Endothelial cell of umbilical vein (primary cell): ENCODE data around the gene BAD. TPM values are rescaled to one million over a fixed set of nuclear protein-coding genes. Genes with fewer than 3 reads are reported as not detected.

Experiments used
- BruUV-seq: library from RNA; stranded (reverse); fragments of 400-500 nt; replicated peaks from 2 replicates; lab custom pipeline; 2021; lab: Mats Ljungman, UMichigan
- CTCF ChIA-PET: fragments of 300-600, 350-600 bp; sonication (Branson Sonifier 250); formaldehyde crosslinking; loops from one replicate; lab custom pipeline; 2021; ENCODE audit warnings: antibody characterized with exemption, inconsistent platforms; lab: Charles Lee
- POLR2A ChIA-PET: fragments of 300-600, 350-600 bp; sonication (Branson Sonifier 250); formaldehyde crosslinking; loops from one replicate; lab custom pipeline; 2021; ENCODE audit warnings: antibody characterized with exemption, inconsistent platforms; lab: Charles Lee
- DNase-seq: peaks from one replicate; pipeline ENCODE4 v3.0.0-alpha.2; 2011; ENCODE audit warnings: low read depth, low spot score
- FAIRE-seq: peaks from 2 replicates; lab custom pipeline; 2011; peaks lifted over from hg19 to GRCh38; lab: Jason Lieb, UNC
- H2AFZ ChIP-seq: 2 replicates; pipeline ENCODE4 v1.6.0; 2012; ENCODE audit warnings: low read depth, low read length, control low read depth, inconsistent platforms
- H3K27ac ChIP-seq: 2 replicates; pipeline ENCODE4 v1.5.1; 2011; ENCODE audit warnings: low read depth, mild to moderate bottlenecking, control low read depth, low read length, moderate library complexity; ENCODE audit not compliant: insufficient read depth
- H3K27me3 ChIP-seq, 2 experiments: 2 replicates each; pipeline versions ENCODE4 v1.6.0 to v1.6.1; 2011; ENCODE audit warnings: low read length in 2 of 2, mixed read lengths in 1 of 2; ENCODE audit not compliant: control insufficient read depth in 2 of 2, insufficient read depth in 2 of 2
- H3K36me3 ChIP-seq, 2 experiments: 2 replicates in 1 of 2; 3 replicates in 1 of 2; pipeline ENCODE4 v1.5.1; 2011; ENCODE audit warnings: low read length in 2 of 2, mild to moderate bottlenecking in 1 of 2, moderate library complexity in 1 of 2; ENCODE audit not compliant: control insufficient read depth in 2 of 2, insufficient read depth in 2 of 2; ENCODE audit errors: extremely low read depth in 1 of 2
- H3K4me1 ChIP-seq: 3 replicates; pipeline ENCODE4 v1.5.1; 2011; ENCODE audit warnings: mild to moderate bottlenecking, low read length; ENCODE audit not compliant: control insufficient read depth, insufficient read depth; ENCODE audit errors: extremely low read depth
- H3K4me2 ChIP-seq: 2 replicates; pipeline ENCODE4 v1.6.1; 2011; ENCODE audit warnings: low read length, control low read depth, mixed read lengths; ENCODE audit not compliant: insufficient read depth
- H3K4me3 ChIP-seq, 3 experiments: fragments of 200-600 bp in 1 of 3; sonication (generic), shearing (Covaris generic) in 1 of 3; replicated peaks in 1 of 3; 2 replicates each; pipeline ENCODE4 v1.5.1; 2011 to 2016; ENCODE audit warnings: control low read depth in 3 of 3, low read length in 3 of 3, mild to moderate bottlenecking in 2 of 3, inconsistent platforms in 1 of 3, low read depth in 1 of 3, moderate library complexity in 1 of 3; ENCODE audit not compliant: insufficient read depth in 1 of 3
- H3K79me2 ChIP-seq: 2 replicates; pipeline ENCODE4 v1.6.0; 2012; ENCODE audit warnings: low read length, inconsistent platforms; ENCODE audit not compliant: control insufficient read depth, insufficient read depth
- H3K9ac ChIP-seq: replicated peaks from 2 replicates; pipeline ENCODE3; 2011; ENCODE audit warnings: low read length, control low read depth; ENCODE audit not compliant: insufficient read depth; ENCODE audit errors: extremely low read depth
- H3K9me1 ChIP-seq: replicated peaks from 3 replicates; pipeline ENCODE4 v1.6.0; 2011; ENCODE audit warnings: mild to moderate bottlenecking, low read length; ENCODE audit not compliant: control insufficient read depth, insufficient read depth; ENCODE audit errors: extremely low read depth
- H3K9me3 ChIP-seq: replicated peaks from 2 replicates; pipeline ENCODE4 v1.5.1; 2012; ENCODE audit warnings: low read length, inconsistent platforms; ENCODE audit not compliant: control insufficient read depth, insufficient read depth
- H4K20me1 ChIP-seq: replicated peaks from 2 replicates; pipeline ENCODE3; 2011; ENCODE audit warnings: mild to moderate bottlenecking, low read length; ENCODE audit not compliant: control insufficient read depth, insufficient read depth; ENCODE audit errors: extremely low read depth
- CTCF ChIP-seq, 2 donors: IDR thresholded peaks; 1 replicate in 1 of 2; 2 replicates in 1 of 2; pipeline ENCODE4 v1.5.1; 2011; ENCODE audit warnings: low read length in 2 of 2, mild to moderate bottlenecking in 2 of 2, moderate library complexity in 2 of 2, control low read depth in 1 of 2, inconsistent platforms in 1 of 2, low read depth in 1 of 2; ENCODE audit not compliant: insufficient read depth in 1 of 2; ENCODE audit errors: extremely low read depth in 1 of 2
- FOS ChIP-seq: IDR thresholded peaks from 2 replicates; pipeline ENCODE4 v1.6.1; 2011; ENCODE audit warnings: mild to moderate bottlenecking, low read length, moderate library complexity, borderline replicate concordance; ENCODE audit not compliant: insufficient read depth
- GATA2 ChIP-seq: IDR thresholded peaks from 2 replicates; pipeline ENCODE4 v1.7.0; 2011; ENCODE audit warnings: low read depth, mild to moderate bottlenecking, moderate library complexity, mixed read lengths, low read length; ENCODE audit not compliant: insufficient read length, insufficient read depth
- JUN ChIP-seq: IDR thresholded peaks from 2 replicates; pipeline ENCODE4 v1.6.1; 2011; ENCODE audit warnings: borderline replicate concordance, low read depth; ENCODE audit not compliant: insufficient read length, insufficient read depth
- MAX ChIP-seq: IDR thresholded peaks from 2 replicates; pipeline ENCODE4 v1.6.1; 2011; ENCODE audit not compliant: insufficient read depth, insufficient read length
- POLR2A ChIP-seq: IDR thresholded peaks from 2 replicates; pipeline ENCODE4 v1.6.1; 2012; ENCODE audit warnings: low read depth, mild to moderate bottlenecking, control low read depth, low read length
- POLR2AphosphoS5 ChIP-seq: IDR thresholded peaks from 2 replicates; pipeline ENCODE4 v1.6.1; 2012; ENCODE audit warnings: low read depth, mild to moderate bottlenecking, control low read depth, low read length, moderate library complexity; ENCODE audit not compliant: insufficient read depth
- dilution Hi-C: fragments of 300-500 bp; cut with MboI; formaldehyde crosslinking; loops from one replicate; pipeline ENCODE4 v1.15.0; 2019; ENCODE audit warnings: low sequenced_read_pairs; ENCODE audit not compliant: extremely low pct_ligation_motif_present
- intact Hi-C: fragments of 100-400 bp; cut with micrococcal nuclease; formaldehyde crosslinking; loops from one replicate; pipeline ENCODE4 v1.10.0; 2022
- polyA plus RNA-seq, 4 experiments: library from polyadenylated mRNA; depleted of rRNA in 3 of 4; stranded (reverse) in 3 of 4; unstranded in 1 of 4; fragments of >200 nt; gene quantifications; 2 replicates each; pipeline versions ENCODE4 v1.2.1 to v1.2.3, GENCODE V29; 2011 to 2012; ENCODE audit warnings: missing spikeins in 1 of 4
- total RNA-seq: library from RNA; stranded (reverse); gene quantifications from 2 replicates; pipeline ENCODE4 v1.2.3, GENCODE V29; 2021

BAD gene
- total and polyA plus RNA-seq, 2 donors (not counting 3 experiments of a cell fraction or from before 2014, with no cell fraction given), result 65.3 to 88.0 TPM

GRCh38 chr11:64247729-64248531 lies 36.5 kb downstream of the BAD start:
- CTCF ChIA-PET, result interaction anchor here (0.7 to 4.7 kb wide), 6 partner anchors 22 to 84 kb away, joined by 3 to 60 read pairs (median 5); no protein-coding TSS in a partner anchor
- intact Hi-C loops, result loop anchor here (1.0 to 2.0 kb wide), 2 partner anchors 21 to 37 kb away; partner anchors contain the start of genes BAD and GPR137

More at GRCh38 chr11:64247729-64248531, 36.5 kb downstream of the BAD start:
- dilution Hi-C loops, result no loop called here
- Histone ChIP-seq H3K9ac (no peak overlapping the region), H3K9me3 (no peaks in the 10 kb centered on the region), H3K4me3 (peak overlapping the region in 2 of 3 experiments; percentile 17 to 78), H3K9me1 (no peaks in the 10 kb centered on the region), H3K27ac (no peak overlapping the region), H3K4me1 (peaks cover 30% of the 10 kb centered on the region), H3K79me2 (peaks cover 43% of the 10 kb centered on the region), H3K36me3 (peaks cover 0 to 12% of the 10 kb centered on the region in 2 experiments), H3K4me2 (peak overlapping the region; percentile 89), H2AFZ (peak overlapping the region; percentile 35), H3K27me3 (no peaks in the 10 kb centered on the region), H4K20me1 (no peaks in the 10 kb centered on the region)
- DNase-seq (no peak), FAIRE-seq (peak; percentile 21)
- TF ChIP-seq MAX, result no peak
- TF ChIP-seq POLR2A, result no peak
- no peak for TF ChIP-seq JUN
- TF ChIP-seq FOS, result no peak
- TF ChIP-seq CTCF (IDR thresholded peaks at IDR 0.05; ENCODE audit: extremely low read depth in 1 of 2, insufficient read depth in 1 of 2, low read depth in 1 of 2, low read length in 2 of 2), result no peak
- no peak for TF ChIP-seq POLR2AphosphoS5
- TF ChIP-seq GATA2, result no peak
- BruUV-seq, result no TSS peak
- POLR2A ChIA-PET, result no interaction called here
